Lung (tissue), 12 donors: ENCODE data around the gene CLCA2. TPM values are rescaled to one million over a fixed set of nuclear protein-coding genes. Genes with fewer than 3 reads are reported as not detected.

Experiments
- ATAC-seq: fragments of 200-7000 bp; cut with Tn5 transposase; one replicate; pipeline ENCODE4 v1.9.1; 2020; ENCODE audit warnings: moderate number of reproducible peaks; ENCODE audit not compliant: insufficient read depth, low FRiP score
- DNase-seq, 3 donors: peaks; one replicate each; pipeline ENCODE4 v3.0.0-alpha.2; 2013 to 2017
- H3K27ac ChIP-seq, 2 donors: one replicate each; pipeline ENCODE4 v1.5.1; 2013; ENCODE audit warnings: mild to moderate bottlenecking in 2 of 2, moderate library complexity in 2 of 2, control low read depth in 1 of 2, inconsistent platforms in 1 of 2, low read depth in 1 of 2, low read length in 1 of 2
- H3K27me3 ChIP-seq, 3 donors: one replicate each; pipeline ENCODE4 v1.5.1; 2013; ENCODE audit warnings: low read length in 2 of 3; ENCODE audit not compliant: control insufficient read depth in 3 of 3, insufficient read depth in 3 of 3
- H3K36me3 ChIP-seq, 4 donors: one replicate each; pipeline ENCODE4 v1.5.1; 2013; ENCODE audit warnings: low read length in 4 of 4, mild to moderate bottlenecking in 1 of 4, moderate library complexity in 1 of 4; ENCODE audit not compliant: control insufficient read depth in 4 of 4, insufficient read depth in 4 of 4
- H3K4me1 ChIP-seq, 5 donors: one replicate each; pipeline ENCODE4 v1.5.1; 2013; ENCODE audit warnings: low read length in 5 of 5, mild to moderate bottlenecking in 2 of 5, moderate library complexity in 1 of 5; ENCODE audit not compliant: control insufficient read depth in 5 of 5, insufficient read depth in 5 of 5
- H3K4me3 ChIP-seq: one replicate; pipeline ENCODE4 v1.5.1; 2013; ENCODE audit warnings: mild to moderate bottlenecking, control low read depth, moderate library complexity
- H3K9ac ChIP-seq, 2 donors: one replicate each; pipeline ENCODE4 v1.5.1; 2013; ENCODE audit warnings: low read length in 2 of 2, control low read depth in 1 of 2; ENCODE audit not compliant: insufficient read depth in 1 of 2
- H3K9me3 ChIP-seq, 4 donors: one replicate each; pipeline ENCODE4 v1.5.1; 2013; ENCODE audit warnings: low read length in 3 of 4, mild to moderate bottlenecking in 1 of 4, moderate library complexity in 1 of 4; ENCODE audit not compliant: control insufficient read depth in 4 of 4, insufficient read depth in 3 of 4
- CTCF ChIP-seq: IDR thresholded peaks from 2 replicates; pipeline ENCODE4 v1.5.1; 2012; ENCODE audit warnings: mild to moderate bottlenecking; ENCODE audit errors: control extremely low read depth, extremely low read depth
- WGBS, 2 donors: extraction: QIAGEN DNeasy Blood & Tissue Kit; methylation state at CpG; one replicate each; pipeline ENCODE4 v1.1.7; 2013; 5-methylcytosine and 5-hydroxymethylcytosine counted together
- polyA plus RNA-seq, 2 donors: library from polyadenylated mRNA; stranded (reverse); fragments of 200-250 nt; gene quantifications; one replicate each; pipeline ENCODE4 v1.2.1, GENCODE V29; 2013
- total RNA-seq, 2 donors: library from RNA; depleted of rRNA in 1 of 2; stranded (reverse); fragments of >200 nt in 1 of 2; gene quantifications; one replicate each; pipeline ENCODE4 v1.2.1, GENCODE V29; 2014 to 2021
- donor health status: control.
- donor health status: control.
- donor health status: Bipolar disorder and iron deficiency.
- donor health status: healthy.
- donor health status: DM: yes; HTN: yes; CAD: no.

Gene CLCA2
- total and polyA plus RNA-seq, 4 donors, result 0.17 to 1.8 (median 0.82) TPM

GRCh38 chr1:86453664-86454063, 29.7 kb downstream of the CLCA2 start:
- H3K4me1 ChIP-seq, result peaks cover 0 to 2% (median 0%) of the 10 kb centered on the region in 5 donors
- H3K4me3 ChIP-seq, result no peak overlapping the region
- H3K9me3 ChIP-seq, result no peaks in the 10 kb centered on the region
- H3K27ac ChIP-seq, result no peak overlapping the region
- no peaks in the 10 kb centered on the region for H3K27me3 ChIP-seq
- no peak for ATAC-seq
- no peaks in the 10 kb centered on the region for H3K36me3 ChIP-seq
- TF ChIP-seq CTCF, result no peak
- no peak overlapping the region for H3K9ac ChIP-seq
- 82 to 97% methylated on average over 3 of the region's 3 CpGs for WGBS, 2 donors
- DNase-seq, result no peak

- no peaks in the 10 kb centered on the region for H3K27me3 ChIP-seq
- DNase-seq (peak in 2 of 3 donors; percentile 34 to 54), ATAC-seq (no peak)
- peaks cover 0 to 2% (median 0%) of the 10 kb centered on the region in 5 donors for H3K4me1 ChIP-seq
- 48 to 72% methylated on average over 5 of the region's 5 CpGs for WGBS, 2 donors
- no peak for TF ChIP-seq CTCF
- no peaks in the 10 kb centered on the region for H3K9me3 ChIP-seq
- no peaks in the 10 kb centered on the region for H3K36me3 ChIP-seq
- no peak overlapping the region for H3K4me3 ChIP-seq
- H3K9ac ChIP-seq, result peak overlapping the region in 1 of 2 donors; percentile 19
- no peak overlapping the region for H3K27ac ChIP-seq
Observed at GRCh38 chr1:86455073-86455472, 31.1 kb downstream of the CLCA2 start.

- Histone ChIP-seq H3K27ac (no peak overlapping the region), H3K4me1 (peaks cover 0 to 5% (median 0%) of the 10 kb centered on the region in 5 donors), H3K4me3 (no peak overlapping the region), H3K36me3 (no peaks in the 10 kb centered on the region), H3K27me3 (no peaks in the 10 kb centered on the region), H3K9ac (no peak overlapping the region), H3K9me3 (peaks cover 0 to 2% (median 0%) of the 10 kb centered on the region in 4 donors)
- ATAC-seq (no peak), DNase-seq (no peak)
- no peak for TF ChIP-seq CTCF
- whole genome bisulfite sequencing, 2 donors, result 25 to 55% methylated on average over 1 of the region's 1 CpG
Observed at GRCh38 chr1:86460998-86461397, 37.0 kb downstream of the CLCA2 start.

- no peak overlapping the region for H3K4me3 ChIP-seq
- no peaks in the 10 kb centered on the region for H3K36me3 ChIP-seq
- no peak for ATAC-seq
- H3K27me3 ChIP-seq, result no peaks in the 10 kb centered on the region
- TF ChIP-seq CTCF, result no peak
- no peak overlapping the region for H3K27ac ChIP-seq
- H3K9me3 ChIP-seq, result peaks cover 0 to 2% (median 0%) of the 10 kb centered on the region in 4 donors
- WGBS, 2 donors, result 86 to 88% methylated on average over 3 of the region's 3 CpGs
- H3K9ac ChIP-seq, result no peak overlapping the region
- H3K4me1 ChIP-seq, result peaks cover 0 to 6% (median 0%) of the 10 kb centered on the region in 5 donors
- DNase-seq, result no peak
Observed at GRCh38 chr1:86461482-86461881, 37.5 kb downstream of the CLCA2 start.
